Mesodermal cell (in vitro differentiated cells): ENCODE data around the gene TMEM245.

Source experiments
- H3K27ac ChIP-seq: 2 replicates; pipeline ENCODE4 v1.7.0; 2013; ENCODE audit warnings: mild to moderate bottlenecking, low read depth, low read length, moderate library complexity; ENCODE audit not compliant: severe bottlenecking
- H3K36me3 ChIP-seq: 2 replicates; pipeline ENCODE4 v1.7.1; 2013; ENCODE audit warnings: mild to moderate bottlenecking, low read length, moderate library complexity; ENCODE audit not compliant: control insufficient read depth, insufficient read depth
- H3K4me1 ChIP-seq: one replicate; pipeline ENCODE4 v1.7.1; 2013; ENCODE audit warnings: mild to moderate bottlenecking, low read length; ENCODE audit not compliant: insufficient read depth, control insufficient read depth, poor library complexity, severe bottlenecking
- H3K4me3 ChIP-seq: 2 replicates; pipeline ENCODE4 v1.7.0; 2013; ENCODE audit warnings: low read length, control low read depth, mild to moderate bottlenecking; ENCODE audit not compliant: insufficient read depth, poor library complexity, severe bottlenecking; ENCODE audit errors: extremely low read depth
- H3K9me3 ChIP-seq: 2 replicates; pipeline ENCODE4 v1.7.1; 2013; ENCODE audit warnings: mild to moderate bottlenecking, low read length, moderate library complexity; ENCODE audit not compliant: control insufficient read depth
- WGBS, 2 experiments: methylation state at CpG; one replicate each; pipeline ENCODE4 v1.1.5; 2013; ENCODE audit warnings: missing lambda C conversion rate in 2 of 2; ENCODE audit not compliant: insufficient coverage in 2 of 2; 5-methylcytosine and 5-hydroxymethylcytosine counted together

TMEM245 gene

DNA sequence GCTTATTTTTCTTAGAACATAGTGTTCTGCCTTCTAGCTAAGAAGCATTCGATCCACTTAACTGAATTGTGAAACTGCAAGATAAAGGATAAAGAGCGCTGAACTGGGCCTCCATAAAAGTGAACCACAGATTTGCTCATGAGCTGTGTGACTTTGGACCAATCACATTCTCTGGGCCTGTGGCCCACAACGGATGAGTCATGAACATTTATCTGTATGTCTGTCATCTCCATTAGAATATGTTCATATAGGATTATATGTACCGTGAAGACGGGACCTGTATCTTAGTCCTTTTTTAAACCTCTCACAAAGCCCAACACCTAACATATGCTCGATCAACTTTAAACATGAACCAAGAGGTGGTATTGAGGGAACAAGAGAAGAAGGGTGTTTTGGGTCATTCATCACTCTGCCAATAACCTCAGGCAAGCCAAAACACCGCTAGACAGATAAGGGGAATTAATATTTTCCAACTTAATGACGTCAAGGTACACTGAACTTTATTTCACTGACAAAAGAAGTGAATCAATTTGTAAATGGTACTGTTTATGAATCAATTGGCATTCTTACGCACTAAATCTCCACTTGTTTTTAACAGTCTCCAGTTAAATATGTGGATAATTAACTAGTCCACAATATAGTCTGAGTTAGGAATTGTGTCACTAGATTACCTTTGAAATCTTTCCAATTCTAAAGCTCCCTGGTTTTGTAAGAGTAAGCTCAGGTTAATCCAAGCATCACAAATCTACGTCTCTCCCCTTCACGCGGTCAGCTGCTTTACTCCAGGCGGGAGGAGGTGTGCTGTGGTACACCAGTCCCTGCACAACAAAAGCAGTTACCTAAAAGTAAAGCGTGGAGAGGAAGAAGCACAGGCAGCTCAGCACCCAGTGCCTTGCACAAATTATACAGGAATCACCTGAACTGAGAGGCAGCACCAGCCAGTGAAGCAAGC lies 1.6 kb downstream of the TMEM245 start:
- Histone ChIP-seq H3K4me3 (peak overlapping the region; percentile 91), H3K27ac (peak overlapping the region; percentile 93), H3K4me1 (peaks cover 26% of the 10 kb centered on the region), H3K9me3 (no peaks in the 10 kb centered on the region), H3K36me3 (peaks cover 13% of the 10 kb centered on the region)
- 54 to 67% methylated on average over 3 to 4 of the region's 14 CpGs for WGBS, 2 experiments

DNA sequence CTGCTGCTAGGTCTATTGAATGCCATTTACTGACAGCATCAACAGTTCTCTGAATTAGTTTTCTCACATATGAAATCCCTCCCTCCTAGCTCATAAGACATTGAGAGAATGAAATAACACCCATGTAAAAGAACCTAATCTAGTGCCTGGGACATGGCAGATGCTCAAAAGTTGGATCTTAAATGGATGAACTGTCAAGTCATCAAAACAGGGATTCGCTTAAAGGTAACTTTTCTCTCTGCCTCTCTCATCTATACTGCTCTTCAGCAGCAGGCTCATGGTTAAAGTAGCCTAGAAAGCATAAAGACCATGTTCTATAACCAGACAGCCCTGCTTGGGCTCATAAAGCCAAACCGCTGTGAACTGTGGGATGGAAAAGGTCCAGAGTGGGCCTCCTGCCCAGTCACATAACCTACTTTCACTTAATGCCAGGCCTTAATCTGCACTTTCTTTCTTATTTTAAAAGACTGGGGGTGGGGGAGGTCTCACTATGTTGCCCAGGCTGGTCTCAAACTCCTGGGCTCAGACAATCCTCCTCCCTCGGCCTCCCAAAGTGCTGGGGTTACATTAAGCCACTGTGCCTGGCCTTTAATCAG lies 3.7 kb downstream of the TMEM245 start:
- Histone ChIP-seq H3K4me3 (no peak overlapping the region), H3K4me1 (peaks cover 22% of the 10 kb centered on the region), H3K36me3 (peaks cover 13% of the 10 kb centered on the region), H3K27ac (no peak overlapping the region), H3K9me3 (no peaks in the 10 kb centered on the region)
- WGBS, 2 experiments: 90 to 100% methylated on average over 2 of the region's 3 CpGs

DNA sequence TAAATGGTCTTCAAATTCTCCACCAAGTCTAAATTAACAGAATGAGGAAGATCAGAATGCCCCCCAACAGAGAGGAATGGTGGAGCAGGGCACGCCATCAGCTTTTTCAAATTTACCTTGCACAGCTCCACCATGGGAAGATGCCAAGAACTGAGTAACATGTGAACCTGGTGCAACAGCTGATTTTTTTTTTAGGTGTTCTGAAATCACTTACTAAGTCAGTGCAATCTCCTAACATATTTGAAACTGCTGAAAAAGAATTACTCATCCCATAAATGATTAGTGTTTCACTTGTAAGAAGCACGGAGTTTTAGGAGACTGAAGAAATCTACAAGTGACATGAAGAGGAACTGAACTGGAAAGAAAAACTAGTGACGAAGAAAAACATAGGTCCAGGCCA lies 5.1 kb downstream of the TMEM245 start:
- peaks cover 13% of the 10 kb centered on the region for H3K36me3 ChIP-seq
- WGBS, 2 experiments: 93 to 100% methylated on average over 3 of the region's 3 CpGs
- H3K4me1 ChIP-seq: peaks cover 18% of the 10 kb centered on the region
- no peak overlapping the region for H3K27ac ChIP-seq
- H3K9me3 ChIP-seq: no peaks in the 10 kb centered on the region
- H3K4me3 ChIP-seq: no peak overlapping the region

DNA sequence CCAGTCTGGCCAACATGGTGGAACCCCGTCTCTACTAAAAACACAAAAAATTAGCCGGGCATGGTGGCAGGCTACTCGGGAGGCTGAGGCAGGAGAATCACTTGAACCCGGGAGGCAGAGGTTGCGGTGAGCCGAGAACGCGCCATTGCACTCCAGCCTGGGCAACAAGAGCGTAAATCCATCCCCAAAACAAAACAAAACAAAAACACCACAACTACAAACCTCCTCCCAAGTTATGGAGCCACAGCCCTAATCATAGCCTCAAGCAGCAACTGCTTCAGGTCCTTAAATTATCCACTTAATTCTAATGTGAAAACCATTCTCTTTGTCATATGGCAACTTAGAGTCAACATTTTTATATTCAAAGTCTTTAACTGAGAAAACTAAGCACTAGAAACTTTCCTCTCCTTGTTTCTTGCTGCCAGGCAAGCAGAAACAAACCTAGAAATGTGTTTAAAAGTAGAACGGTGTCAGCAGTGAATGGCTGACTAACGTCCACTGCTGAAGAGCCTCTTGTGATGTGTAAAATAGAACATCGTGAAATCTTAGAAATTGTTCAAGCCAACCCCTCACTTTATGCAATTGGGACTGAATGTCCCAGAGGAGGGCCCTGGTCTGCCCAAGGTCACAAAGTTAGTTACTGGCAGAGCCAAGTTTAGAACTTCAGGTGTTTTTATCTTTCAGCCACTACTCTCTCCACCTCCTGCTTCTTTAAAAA lies 5.7 kb downstream of the TMEM245 start:
- WGBS, 2 experiments: 88 to 94% methylated on average over 1 to 12 of the region's 12 CpGs
- Histone ChIP-seq H3K4me1 (peaks cover 22% of the 10 kb centered on the region), H3K36me3 (peaks cover 13% of the 10 kb centered on the region)

DNA sequence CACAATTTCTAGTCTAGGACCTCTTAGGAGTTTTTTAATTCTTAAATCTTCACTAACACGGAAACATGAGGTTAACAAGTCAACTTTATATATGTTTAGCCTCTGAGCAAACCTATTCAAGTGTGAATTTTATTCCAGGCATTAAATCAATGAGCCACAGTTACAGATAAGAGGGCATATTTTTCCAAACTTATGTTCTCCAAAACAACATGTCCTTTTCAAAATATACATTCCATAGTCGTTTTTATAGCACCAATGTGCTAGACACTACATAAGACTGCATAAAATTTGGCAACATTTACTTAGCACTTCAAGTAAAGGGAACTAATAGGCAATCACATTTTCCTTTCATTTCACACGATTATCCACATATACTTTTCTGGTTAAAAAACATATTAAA lies 6.5 kb downstream of the TMEM245 start:
- WGBS, 2 experiments: 69 to 86% methylated on average over 1 to 2 of the region's 3 CpGs
- H3K4me1 ChIP-seq: peaks cover 22% of the 10 kb centered on the region
- no peaks in the 10 kb centered on the region for H3K9me3 ChIP-seq
- peaks cover 13% of the 10 kb centered on the region for H3K36me3 ChIP-seq
- H3K4me3 ChIP-seq: no peak overlapping the region
- no peak overlapping the region for H3K27ac ChIP-seq

More for the DNA sequence above, 5.7 kb downstream of the TMEM245 start:
- H3K4me3 ChIP-seq: no peak overlapping the region
- H3K9me3 ChIP-seq: no peaks in the 10 kb centered on the region
- no peak overlapping the region for H3K27ac ChIP-seq

- WGBS, 2 experiments: 80 to 93% methylated on average over 1 to 3 of the region's 5 CpGs
- Histone ChIP-seq H3K27ac (peak overlapping the region; percentile 58), H3K4me3 (no peak overlapping the region), H3K36me3 (peaks cover 5% of the 10 kb centered on the region), H3K4me1 (peaks cover 20% of the 10 kb centered on the region), H3K9me3 (no peaks in the 10 kb centered on the region)
Measured at GRCh38 chr9:109110329-109111021, 9.3 kb downstream of the TMEM245 start.

- Histone ChIP-seq H3K4me3 (no peak overlapping the region), H3K36me3 (peaks cover 10% of the 10 kb centered on the region), H3K27ac (peak overlapping the region; percentile 58), H3K4me1 (peaks cover 20% of the 10 kb centered on the region), H3K9me3 (no peaks in the 10 kb centered on the region)
Measured at GRCh38 chr9:109109967-109110328, 9.8 kb downstream of the TMEM245 start.

DNA sequence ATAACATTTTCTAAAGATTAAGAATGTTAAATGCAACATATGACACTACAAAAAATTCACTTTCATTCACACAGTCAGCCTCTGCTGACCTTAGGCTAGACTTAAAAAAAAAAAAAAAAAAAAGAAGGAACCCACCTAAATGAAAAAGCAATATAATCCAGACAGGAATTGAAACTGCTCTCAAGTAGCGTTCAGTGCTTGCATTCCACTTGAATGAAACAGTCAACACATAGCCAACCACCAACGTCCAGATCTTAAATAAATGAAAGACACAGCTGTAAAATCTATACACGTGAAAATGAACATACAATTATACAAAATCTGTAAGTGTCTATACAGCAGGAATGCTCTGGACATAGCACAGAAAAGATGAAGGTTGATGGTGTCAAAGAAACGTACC lies 11.4 kb downstream of the TMEM245 start:
- Histone ChIP-seq H3K4me1 (peaks cover 20% of the 10 kb centered on the region), H3K9me3 (peaks cover 6% of the 10 kb centered on the region), H3K27ac (peak overlapping the region; percentile 72), H3K4me3 (no peak overlapping the region), H3K36me3 (peaks cover 24% of the 10 kb centered on the region)
- whole genome bisulfite sequencing, 2 experiments: 100% methylated on average over 1 of the region's 4 CpGs; no CpG with 5 or more reads in 1 of the 2 experiments

DNA sequence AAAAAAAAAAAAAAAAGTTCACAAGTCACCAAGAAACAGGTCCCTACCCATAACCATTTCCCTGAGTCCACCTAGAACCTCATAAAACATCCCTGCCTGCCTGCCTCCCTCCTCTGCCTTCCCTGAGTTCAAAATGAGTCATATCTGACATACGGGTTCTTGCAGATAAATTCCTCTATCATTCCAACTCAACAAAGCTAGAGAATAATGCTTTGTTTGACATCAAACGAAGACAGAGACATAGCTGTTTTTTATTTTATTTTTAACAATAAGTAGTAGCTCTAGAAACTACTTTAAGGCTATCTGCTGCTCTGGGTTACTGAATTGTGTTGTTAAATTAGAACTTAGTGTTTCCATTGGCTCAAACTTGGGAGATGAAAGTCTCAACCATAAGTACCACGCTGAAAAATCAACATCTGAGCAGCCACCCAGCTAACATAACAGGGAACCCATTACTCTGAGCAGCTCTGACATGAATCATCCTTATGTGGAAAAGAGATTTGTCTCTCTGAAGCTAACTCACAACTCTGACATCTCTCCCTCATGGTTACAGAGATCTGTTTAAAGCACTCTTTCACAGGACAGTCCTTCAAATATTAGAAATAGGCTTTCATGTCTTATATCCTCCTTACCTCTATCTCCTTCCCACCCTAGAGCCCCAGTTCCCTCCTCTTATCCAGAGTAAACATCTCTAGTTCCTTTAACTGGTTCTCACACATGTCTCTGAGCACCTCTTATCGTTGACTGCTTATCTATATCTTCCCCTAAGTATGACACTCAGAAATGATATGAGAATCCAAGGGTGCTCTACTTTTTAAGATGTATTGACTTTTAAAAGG lies 12.1 kb downstream of the TMEM245 start:
- peaks cover 13% of the 10 kb centered on the region for H3K9me3 ChIP-seq
- H3K4me3 ChIP-seq: no peak overlapping the region
- WGBS, 2 experiments: 57 to 100% methylated on average over 1 of the region's 4 CpGs
- peak overlapping the region; percentile 72 for H3K27ac ChIP-seq
- peaks cover 29% of the 10 kb centered on the region for H3K36me3 ChIP-seq
- H3K4me1 ChIP-seq: peaks cover 20% of the 10 kb centered on the region

- Histone ChIP-seq H3K36me3 (peaks cover 44% of the 10 kb centered on the region), H3K27ac (peak overlapping the region; percentile 55)
Measured at GRCh38 chr9:109101810-109102209, 17.9 kb downstream of the TMEM245 start.

More at GRCh38 chr9:109101810-109102209, 17.9 kb downstream of the TMEM245 start:
- Histone ChIP-seq H3K4me1 (peaks cover 54% of the 10 kb centered on the region), H3K4me3 (no peak overlapping the region), H3K9me3 (peaks cover 13% of the 10 kb centered on the region)
- WGBS, 2 experiments: 80 to 100% methylated on average over 1 of the region's 3 CpGs
